ENCODE data around the gene KCNMB3.
"Not testable (repeated sequence)": the region's sequence is repeated elsewhere in the genome, so short reads cannot be mapped to it uniquely, and the experiment has no call there.

KCNMB3 gene, protein sequence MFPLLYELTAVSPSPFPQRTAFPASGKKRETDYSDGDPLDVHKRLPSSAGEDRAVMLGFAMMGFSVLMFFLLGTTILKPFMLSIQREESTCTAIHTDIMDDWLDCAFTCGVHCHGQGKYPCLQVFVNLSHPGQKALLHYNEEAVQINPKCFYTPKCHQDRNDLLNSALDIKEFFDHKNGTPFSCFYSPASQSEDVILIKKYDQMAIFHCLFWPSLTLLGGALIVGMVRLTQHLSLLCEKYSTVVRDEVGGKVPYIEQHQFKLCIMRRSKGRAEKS

DNA sequence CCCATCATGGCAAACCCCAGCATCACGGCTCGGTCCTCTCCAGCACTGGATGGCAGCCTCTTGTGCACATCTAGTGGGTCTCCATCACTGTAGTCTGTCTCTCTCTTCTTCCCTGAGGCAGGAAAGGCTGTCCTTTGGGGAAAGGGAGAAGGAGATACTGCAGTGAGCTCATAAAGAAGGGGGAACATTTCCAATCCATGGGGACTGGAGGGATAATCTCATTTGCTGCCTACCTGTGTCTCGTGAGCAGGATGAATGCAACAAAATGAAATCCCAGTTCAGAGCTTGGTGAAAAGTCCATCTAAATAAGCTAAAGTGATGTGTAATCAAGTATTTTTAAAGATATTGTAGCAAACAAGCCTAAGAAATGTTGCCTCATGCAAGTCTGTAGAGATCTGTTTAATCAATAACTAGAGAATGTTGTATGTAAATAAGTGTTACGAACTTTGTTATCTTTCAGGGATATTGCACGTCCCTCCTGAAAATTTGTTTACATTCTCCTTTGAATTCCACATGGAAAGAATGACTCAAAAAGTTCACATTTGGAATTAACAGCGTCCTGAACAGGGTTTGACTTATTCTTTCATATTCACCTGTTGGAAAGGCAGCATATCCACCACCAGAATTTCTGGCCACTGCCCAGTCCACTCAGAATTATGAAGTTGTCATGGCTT is at the start of gene KCNMB3:
Gene KCNMB3 (minus strand): TSS at position 312 of the 674 bp plus-strand sequence. CDS start 124 bp downstream, at position 188.
- no peak for DNase-seq (ENCODE audit: low spot score)

DNA sequence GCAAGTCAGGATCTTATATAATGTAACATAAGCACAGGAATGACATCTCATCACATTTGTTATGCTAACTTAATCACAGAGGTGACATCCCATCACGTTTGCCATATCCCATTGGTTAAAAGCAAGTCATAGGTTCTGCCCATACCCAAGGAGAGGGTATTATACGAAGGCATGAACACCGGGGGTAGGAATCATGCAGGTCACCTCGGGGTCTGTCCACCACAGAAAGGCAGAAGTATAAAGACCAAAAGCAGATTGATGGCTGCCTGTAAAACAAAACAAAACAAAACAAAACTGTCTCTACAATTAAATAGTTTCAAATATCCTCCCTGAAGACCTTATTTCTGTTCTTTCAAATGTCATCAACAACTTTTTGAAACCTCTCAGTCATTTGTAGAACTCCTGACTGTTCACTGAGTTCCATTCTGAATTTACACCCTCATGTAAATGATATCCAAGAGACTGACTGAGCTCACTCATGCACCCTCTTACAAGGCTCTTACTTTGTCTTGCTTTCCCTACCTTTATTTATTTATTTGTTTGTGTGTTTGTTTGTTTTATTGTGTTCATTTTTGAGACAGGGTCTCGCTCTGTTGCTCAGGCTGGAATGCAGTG is 49.2 kb upstream of the KCNMB3 start:
- no peak for DNase-seq (ENCODE audit: low spot score)

DNA sequence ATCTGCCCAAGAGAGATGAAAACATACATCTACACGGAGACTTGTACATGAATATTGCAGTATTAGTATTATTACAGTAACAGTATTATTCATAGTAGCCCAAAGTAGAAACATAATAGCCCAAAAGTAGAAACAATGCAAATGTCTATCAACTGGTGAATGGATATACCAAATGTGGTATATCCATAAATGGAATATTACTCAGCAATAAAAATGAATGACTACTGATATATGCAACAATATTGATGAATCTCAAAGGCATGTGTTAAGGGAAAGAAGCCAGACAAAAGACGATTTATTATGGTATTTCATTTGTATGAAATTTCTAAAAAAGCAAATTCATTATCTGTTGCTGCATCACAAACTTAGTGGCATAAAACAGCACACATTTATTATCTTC is 48.4 kb upstream of the KCNMB3 start:
- no peak for DNase-seq (ENCODE audit: low spot score)

DNA sequence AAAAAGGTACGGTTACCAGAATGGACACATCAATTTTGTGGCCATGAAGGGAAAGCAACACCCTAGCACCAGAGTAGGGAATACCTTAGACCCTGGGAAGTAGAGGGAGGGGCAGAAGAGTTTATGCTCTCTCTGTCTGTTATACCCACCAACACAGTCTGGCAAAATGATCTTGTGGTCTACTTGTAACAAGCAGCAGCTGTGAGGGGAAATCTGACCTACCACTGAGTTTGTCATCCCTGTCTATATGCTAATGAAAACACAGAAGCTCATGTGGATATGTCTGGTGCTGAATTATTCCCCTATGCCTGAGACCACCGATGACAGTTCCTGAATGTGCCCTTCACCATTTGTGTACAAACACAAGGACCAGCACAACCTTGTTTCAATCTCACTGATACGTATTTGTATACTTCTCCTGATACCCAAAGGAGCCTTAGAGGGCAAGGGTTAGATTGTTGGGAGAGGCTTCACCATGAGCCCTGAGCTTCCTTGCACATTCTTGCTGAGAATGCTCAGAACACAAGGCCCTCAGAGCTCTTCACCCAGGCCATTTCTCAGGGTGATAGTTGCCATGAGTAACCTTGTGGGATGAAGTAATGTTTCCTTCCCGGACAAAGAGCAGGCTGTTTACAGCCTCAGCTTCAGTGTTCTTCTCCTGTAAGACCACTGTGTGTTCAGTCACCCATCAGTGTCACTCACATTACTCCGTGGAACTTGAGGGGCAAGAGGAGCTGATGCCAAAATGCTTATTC is 47.2 kb upstream of the KCNMB3 start:
- DNase-seq (ENCODE audit: low spot score): no peak

DNA sequence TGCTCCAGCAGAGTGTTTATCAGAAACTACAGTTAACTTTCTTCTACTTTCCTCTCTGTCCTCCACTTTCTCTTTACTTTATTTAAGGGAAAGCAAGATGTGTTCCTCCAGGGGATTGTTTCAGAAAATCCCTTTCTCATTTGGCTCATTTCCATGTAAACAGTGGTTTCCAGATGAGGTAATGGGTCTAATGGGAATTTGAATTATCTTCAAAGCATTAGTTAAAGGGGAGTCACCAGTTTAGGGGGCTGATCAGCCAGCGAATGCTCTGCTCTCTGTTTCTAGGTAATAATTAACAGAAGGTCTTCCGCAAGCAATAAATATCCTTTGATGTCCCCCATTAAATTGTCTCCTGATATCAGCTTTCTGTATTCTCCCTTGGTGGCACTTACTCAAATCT is 41.5 kb upstream of the KCNMB3 start:
- no peak for DNase-seq (ENCODE audit: low spot score)

DNA sequence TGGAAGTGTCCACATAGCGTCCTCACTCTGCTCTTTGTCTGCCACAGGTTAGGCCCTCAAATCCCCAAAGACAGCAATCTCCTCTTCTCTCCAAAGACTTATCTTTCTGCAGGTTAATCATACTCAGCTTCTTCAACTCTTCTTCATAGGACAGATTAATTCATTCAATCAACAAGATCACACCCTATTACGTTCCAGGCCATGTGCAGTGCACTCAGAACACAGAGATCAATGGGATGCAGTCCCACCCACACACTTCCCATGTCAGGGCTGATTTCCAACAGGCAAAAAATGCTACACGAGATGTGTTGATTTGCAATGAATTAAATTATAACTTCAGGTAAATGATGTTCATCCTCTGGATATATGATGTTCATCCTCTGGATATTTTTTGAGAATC is 38.4 kb upstream of the KCNMB3 start:
- no peak for DNase-seq (ENCODE audit: low spot score)

DNA sequence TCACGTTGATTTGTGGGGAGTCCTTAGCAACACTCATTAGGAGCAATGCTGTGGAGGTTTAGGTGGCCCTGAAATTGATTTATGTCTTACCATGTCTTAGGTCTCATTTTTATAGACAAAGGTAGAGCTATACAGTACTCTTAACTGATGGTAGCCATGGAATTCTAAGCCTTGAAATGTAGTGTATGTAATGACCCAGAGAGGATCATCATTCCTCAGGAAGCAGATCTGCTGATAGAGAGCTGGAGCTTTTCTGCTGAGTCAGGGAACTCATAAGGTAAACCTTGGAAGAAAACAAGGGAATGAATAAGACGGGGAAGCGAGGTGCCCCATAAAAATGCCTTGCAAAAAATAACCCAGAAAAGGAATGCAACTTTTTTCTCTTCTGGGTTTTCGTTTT is 37.9 kb upstream of the KCNMB3 start:
- DNase-seq (ENCODE audit: low spot score): no peak

DNA sequence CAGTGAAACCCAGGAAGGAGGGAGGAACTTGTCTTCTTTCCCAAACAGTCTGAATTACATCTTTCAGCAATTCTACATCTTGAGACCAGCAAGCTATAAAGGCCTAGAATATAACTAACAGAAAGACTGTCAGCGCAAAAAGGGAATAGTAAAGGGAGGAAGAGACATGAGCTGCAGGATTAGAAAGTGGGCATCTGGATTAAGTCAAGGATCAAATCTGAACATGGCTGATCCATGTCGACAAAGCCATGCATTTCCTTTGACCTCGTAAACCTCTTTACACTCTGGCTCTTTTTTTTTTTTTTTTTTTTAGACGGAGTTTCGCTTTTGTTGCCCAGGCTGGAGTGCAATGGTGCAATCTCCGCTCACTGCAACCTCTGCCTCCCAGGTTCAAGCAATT is 35.4 kb upstream of the KCNMB3 start:
- no peak for DNase-seq (ENCODE audit: low spot score)

DNA sequence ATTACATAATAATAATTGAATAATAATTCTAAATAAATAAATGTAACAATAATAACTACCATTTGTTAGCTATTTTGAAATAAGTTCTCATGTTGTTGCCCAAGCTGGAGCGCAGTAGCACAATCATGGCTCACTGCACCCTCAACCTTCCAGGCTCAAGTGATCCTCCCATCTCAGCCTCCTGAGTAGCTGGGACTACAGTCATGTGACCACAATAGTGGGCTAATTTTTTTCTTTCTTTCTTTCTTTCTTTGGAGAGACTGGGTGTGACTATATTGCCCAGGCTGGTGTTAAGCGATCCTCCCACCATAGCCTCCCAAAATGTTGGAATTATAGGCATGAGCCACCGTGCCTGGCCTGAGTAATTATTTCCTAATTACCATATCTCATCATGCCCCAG is 30.9 kb upstream of the KCNMB3 start:
- DNase-seq (ENCODE audit: low spot score): no peak

DNA sequence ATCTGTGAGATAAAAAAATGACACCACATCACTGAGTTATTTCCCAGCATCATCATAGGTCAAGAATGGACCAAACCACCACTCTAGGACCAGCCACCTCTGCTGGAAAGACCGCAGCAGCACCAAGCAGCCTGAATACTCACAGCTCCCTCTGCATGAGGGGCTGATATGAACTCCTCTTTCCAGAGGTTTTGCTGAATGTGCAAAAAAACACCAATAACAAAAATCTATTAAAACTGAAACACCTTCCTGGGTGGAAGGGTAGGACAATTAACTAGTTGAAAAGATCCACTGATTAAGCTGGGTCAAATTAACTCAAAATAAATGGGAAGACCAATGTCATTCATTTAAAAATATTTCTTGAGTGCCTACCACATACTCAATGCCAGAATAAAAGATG is 28.9 kb upstream of the KCNMB3 start:
- DNase-seq (ENCODE audit: low spot score): no peak

DNA sequence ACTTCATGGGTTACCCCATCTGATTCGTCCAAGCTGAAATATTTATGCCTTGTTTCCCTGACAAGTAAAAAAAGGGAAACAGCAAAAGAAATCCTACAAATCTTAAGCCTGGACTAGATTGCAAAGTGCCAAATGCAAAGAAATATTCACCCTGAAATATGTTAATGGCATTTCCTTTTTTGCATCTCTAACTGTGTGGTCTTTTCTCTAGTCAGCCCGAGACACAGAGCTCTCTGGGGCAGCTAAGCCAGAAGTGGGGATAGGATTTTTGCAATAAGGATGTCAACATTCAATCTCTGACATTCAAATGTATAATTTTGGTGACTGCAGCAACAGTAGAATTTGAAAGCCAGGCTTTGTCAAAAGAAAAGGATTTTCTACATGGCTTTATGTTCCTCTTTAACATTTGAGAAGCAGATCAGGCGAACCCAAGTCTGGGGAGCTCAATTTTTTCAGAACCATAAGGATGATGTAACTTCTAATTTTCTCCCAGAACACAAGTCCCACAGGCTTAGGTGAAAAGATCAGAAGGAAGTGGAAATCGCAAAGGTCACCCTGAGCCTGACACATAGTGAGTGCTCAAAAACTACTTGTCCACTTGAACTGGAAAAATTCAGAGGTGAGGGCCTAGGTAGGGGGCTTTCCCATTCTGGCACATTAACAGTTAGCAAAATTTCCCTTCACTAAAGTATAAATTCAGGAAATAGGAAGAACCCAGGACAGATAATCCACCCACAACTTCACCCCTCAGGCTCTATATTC is 28.2 kb upstream of the KCNMB3 start:
- DNase-seq (ENCODE audit: low spot score): no peak

DNA sequence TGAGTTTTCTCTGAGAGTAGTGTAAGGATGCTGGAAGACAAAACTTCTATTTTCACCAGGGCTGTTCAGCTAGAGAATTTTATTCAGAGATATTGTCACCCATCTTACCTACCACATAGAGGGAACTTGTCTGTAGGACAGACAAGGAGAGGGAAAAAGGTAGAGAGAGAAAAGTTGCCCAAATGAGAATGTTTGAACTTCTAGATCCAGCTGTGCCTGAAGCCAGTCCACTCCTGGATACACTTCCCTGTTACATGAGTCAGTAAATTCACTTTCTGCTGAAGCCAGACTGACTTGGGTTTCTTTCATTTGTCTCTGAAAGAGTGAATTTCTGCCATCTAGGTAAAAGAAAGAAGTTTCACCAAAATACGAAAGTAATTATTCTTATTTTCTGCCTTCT is 27.2 kb upstream of the KCNMB3 start:
- DNase-seq (ENCODE audit: low spot score): no peak

DNA sequence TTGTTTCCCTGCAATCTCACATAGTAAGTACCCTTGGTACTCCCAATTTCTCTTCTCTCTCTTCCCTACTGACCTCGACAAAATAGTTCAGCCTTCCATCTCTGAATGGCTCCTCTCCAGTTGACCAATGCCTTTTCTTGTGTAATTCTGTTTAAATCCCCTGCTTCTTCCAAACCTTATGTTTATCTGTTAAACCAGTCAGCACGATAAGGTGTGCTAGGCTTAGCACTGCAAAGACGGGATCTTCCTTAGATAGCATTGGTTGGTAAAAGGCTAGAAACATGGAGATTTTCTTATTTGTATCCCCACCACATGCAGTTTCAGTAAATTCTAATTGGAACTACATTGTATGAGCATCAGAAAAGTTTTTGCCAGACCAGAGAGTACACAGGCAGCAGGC is 25.8 kb upstream of the KCNMB3 start:
- no peak for DNase-seq (ENCODE audit: low spot score)

DNA sequence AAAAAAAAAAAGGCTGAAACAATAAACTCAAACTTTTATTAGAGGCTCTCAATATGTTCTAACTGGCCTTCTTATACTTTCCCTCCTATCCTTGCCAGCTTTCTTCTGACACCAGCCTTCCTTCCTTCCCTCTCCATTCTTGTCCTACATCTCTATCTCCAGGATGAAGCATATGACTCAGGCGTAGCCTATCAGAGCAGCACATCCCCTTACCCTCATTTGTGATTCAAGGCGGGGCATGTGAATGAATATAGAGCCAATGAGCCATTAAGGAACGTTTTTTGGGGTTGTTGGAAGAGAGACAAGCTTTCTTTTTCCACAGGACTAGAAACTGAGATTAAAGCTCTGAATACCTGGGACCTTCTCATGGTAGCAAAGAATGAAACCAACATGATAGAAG is 25.1 kb upstream of the KCNMB3 start:
- no peak for DNase-seq (ENCODE audit: low spot score)

DNA sequence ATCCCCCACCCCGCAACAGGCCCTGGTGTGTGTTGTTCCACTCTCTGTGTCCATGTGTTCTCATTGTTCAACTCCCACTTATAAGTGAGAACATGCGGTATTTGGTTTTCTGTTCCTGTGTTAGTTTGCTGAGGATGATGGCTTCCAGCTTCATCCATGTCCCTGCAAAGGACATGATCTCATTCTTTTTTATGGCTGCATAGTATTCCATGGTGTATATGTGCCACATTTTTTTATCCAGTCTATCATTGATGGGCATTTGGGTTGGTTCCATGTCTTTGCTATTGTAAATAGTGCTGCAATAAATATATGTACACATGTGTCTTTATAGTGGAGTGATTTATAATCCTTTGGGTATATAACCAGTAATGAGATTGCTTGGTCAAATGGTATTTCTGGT is 23.5 kb upstream of the KCNMB3 start:
- not testable (repeated sequence) for DNase-seq (ENCODE audit: low spot score)

DNA sequence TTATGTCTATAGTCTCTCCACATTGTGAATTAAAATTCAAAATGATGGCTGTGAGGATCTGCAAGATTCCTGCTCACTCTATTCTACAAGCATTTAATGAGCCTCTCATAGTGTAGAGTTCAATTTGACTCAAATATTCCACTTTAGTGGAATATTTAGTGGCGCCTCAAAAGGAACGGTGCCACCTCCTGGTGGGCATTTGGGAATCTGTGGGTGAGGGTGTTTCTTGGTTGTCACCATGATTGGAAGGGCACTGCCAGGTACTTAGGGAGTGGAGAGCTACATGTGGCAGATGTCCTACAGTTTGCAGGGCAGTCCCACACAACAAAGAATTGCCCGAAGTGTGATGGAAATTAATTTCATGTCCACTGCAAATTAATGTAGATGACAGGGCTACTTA is 21.5 kb upstream of the KCNMB3 start:
- DNase-seq (ENCODE audit: low spot score): no peak

DNA sequence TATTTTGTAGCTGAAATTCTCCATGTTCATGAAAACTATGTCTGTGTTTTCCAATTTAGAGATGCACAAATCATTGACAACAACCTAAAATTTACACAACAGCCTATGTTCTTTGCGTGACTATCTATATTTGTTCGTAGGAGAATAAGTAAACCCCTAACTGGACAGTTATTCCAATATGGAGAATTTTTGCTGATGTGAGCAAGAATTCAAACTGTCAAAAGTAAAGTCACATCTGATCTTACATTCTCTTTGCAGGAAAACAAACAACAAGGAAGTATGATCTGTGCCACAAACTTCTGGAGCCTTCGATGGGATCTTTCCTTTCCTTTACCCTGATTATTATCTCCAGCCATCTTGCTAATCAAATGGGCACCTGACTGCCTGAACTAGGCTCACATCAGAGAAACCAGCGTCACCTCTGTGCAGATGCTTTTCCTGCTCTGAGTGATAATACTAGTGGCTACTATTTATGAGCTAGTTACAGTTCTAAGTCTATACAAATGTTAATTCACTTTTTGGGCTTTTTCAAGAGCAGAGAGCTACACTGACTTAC is 18.3 kb upstream of the KCNMB3 start:
- no peak for DNase-seq (ENCODE audit: low spot score)

DNA sequence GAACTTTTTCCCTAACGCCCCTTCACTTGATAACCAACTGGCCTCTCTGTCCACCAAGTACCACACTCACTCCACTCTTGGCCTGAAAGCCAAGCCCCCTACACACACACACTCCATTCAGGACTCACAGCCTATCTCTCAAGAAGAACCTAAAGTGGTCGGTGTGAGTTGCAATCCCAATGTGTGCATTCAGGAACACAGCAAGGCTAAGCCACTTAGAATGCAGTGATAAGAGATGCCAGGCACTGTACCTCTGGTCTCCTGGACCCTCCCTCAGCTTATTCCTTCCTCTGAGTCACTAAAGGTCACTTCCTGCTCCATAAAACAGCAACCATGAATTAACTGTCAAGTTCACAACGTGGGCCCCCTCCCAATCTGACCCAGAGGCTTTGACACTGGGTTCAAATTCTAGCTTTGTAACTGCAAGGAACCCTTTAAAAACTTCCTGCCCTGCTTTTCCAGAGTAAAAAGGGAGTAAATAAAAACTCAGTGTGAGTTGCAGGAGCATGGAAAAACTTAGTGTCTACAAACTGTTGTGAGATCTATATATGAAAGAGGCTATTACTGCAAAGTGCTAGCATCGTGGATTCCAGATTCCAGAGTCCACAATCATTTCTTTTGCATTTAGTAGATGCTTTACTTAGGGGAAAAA is 17.6 kb upstream of the KCNMB3 start:
- DNase-seq (ENCODE audit: low spot score): no peak

DNA sequence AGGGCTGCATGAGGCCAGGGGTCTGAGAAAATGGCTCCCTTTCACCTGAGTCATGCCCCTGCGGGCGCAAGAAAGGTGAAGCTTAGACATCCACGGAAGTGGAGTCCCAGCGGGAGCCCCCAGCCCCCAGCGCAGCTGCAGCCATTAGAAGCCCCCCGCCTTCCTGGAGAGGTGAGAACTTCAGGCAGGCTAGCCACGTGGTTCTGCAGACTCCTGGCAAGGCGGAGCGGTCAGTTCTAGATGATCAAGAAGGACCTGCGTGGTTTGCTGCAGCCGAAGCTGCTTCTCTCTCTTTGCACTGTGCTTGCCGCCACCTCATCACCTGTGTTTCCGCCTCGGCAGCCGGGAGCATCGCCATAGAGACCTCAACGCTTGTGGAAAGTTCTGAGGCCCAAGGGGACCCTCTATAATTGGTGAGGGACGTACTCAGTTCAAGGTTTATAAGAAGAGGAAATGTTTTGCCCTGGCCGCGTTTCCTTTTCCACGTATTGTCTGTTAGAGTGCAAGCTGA is 15.8 kb upstream of the KCNMB3 start:
- peak; percentile 53 for DNase-seq (ENCODE audit: low spot score)

DNA sequence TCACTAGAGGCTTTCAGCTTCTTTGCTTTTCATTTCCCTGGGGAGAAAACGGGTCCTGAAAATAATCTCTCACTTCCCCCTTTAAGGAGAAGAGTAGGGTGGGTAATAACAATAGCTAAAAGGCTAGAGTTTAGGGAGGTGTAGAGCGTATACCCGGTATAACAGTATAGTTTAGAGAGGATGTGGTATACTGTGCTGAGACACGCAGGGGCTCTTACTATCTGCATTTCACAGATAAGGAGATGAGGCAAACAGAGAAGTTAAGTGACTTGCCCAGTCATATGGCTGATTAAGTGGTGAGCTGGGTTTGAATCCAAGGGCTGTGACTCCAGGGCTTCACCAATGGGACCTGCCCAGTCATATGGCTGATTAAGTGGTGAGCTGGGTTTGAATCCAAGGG is 15.0 kb upstream of the KCNMB3 start:
- DNase-seq (ENCODE audit: low spot score): peak; percentile 63

DNA sequence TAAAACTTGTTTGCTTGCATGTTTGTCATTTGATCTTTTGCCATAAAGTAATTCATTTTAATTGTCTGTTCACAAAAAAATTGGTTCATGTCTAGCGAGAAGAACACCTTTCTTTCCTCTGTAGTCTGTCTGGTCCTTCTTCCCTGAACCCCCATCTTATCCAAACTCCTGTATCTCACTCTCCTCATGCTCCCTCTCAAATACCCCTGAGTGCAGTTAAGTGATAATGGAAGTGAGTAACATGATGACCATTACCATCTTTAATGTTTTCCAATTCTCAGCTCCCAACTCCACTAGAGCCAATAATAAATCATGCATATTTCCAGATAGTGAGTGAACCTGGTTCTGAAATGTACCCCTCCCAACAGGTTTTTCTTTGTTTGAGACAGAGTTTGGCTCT is 14.2 kb upstream of the KCNMB3 start:
- no peak for DNase-seq (ENCODE audit: low spot score)

Data from germinal center (tissue), 1 donor.